MCF 10A (cell line): ENCODE results near the gene MRPL43. TPM values are rescaled to one million over a fixed set of nuclear protein-coding genes. Genes with fewer than 3 reads are reported as not detected.

Experiments used
- BruUV-seq: library from RNA; stranded (reverse); fragments of 400-500 nt; replicated peaks from 2 replicates; lab custom pipeline; 2021; lab: Mats Ljungman, UMichigan
- CTCF ChIA-PET: fragments of 300-600 bp; sonication (Branson Sonifier 250); formaldehyde crosslinking; extraction: SDS; loops from one replicate; lab custom pipeline; 2021; ENCODE audit warnings: antibody characterized with exemption, inconsistent platforms; lab: Yijun Ruan, JAX
- POLR2A ChIA-PET: fragments of 300-600, 350-650 bp; sonication (Branson Sonifier 250); formaldehyde crosslinking; extraction: SDS; loops from one replicate; lab custom pipeline; 2020; ENCODE audit warnings: antibody characterized with exemption, inconsistent platforms; lab: Yijun Ruan, JAX
- DNase-seq: peaks from one replicate; pipeline ENCODE4 v3.0.0-alpha.2; 2018; ENCODE audit not compliant: unreplicated experiment
- H3K27ac Mint-ChIP-seq: one replicate; pipeline ENCODE4 v1.8.0; 2022; ENCODE audit warnings: mild to moderate bottlenecking, low read depth, mixed read lengths; ENCODE audit not compliant: unreplicated experiment
- H3K27me3 Mint-ChIP-seq: one replicate; pipeline ENCODE4 v1.8.0; 2022; ENCODE audit warnings: mixed read lengths; ENCODE audit not compliant: insufficient read depth, unreplicated experiment
- H3K36me3 Mint-ChIP-seq: one replicate; pipeline ENCODE4 v1.8.0; 2022; ENCODE audit warnings: mild to moderate bottlenecking, moderate library complexity, mixed read lengths; ENCODE audit not compliant: insufficient read depth, unreplicated experiment
- H3K4me1 Mint-ChIP-seq: one replicate; pipeline ENCODE4 v1.8.0; 2022; ENCODE audit warnings: mixed read lengths; ENCODE audit not compliant: insufficient read depth, unreplicated experiment
- H3K4me3 Mint-ChIP-seq: one replicate; pipeline ENCODE4 v1.8.0; 2022; ENCODE audit warnings: mild to moderate bottlenecking, moderate library complexity, mixed read lengths; ENCODE audit not compliant: unreplicated experiment
- H3K9me3 Mint-ChIP-seq: one replicate; pipeline ENCODE4 v1.8.0; 2022; ENCODE audit warnings: mixed read lengths; ENCODE audit not compliant: unreplicated experiment
- intact Hi-C: fragments of 100-400 bp; cut with micrococcal nuclease; formaldehyde crosslinking; loops from 2 replicates; pipeline ENCODE4 v1.14.1; 2022
- total RNA-seq: library from RNA; stranded (reverse); gene quantifications from 2 replicates; pipeline ENCODE4 v1.2.3, GENCODE V29; 2022
- TF ChIP-seq, protein P1 (sequence below): fragments of 200-600 bp; IDR thresholded peaks from one replicate; pipeline ENCODE4 v1.8.0; 2022; ENCODE audit warnings: antibody characterized with exemption, mild to moderate bottlenecking; ENCODE audit not compliant: unreplicated experiment

Gene MRPL43
- total RNA-seq, 1 experiment from 2014 or later: 64.8 TPM

DNA sequence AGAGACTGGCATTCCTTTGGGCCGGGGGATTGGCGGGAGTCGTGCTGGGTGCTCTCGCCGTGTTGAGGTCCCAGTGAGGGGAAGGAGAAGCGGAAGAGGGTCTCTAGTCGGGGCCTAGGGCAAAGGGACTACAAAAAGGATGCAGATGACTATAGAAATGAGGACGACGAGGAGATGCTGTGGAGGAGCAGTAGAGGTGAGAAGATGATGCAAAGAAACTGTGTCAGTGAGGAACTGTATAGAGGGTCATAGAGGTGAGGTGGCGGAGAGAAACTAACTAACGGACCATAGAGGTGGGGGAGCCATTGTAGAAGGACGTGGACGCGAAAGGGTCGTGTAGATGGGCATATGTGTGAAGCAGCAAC lies 370 bp upstream of the MRPL43 start:
- CTCF ChIA-PET: interaction anchor here (0.6 to 3.8 kb wide), 5 partner anchors 10 to 651 kb away, joined by 3 to 32 read pairs (median 5); no protein-coding TSS in a partner anchor
- DNase-seq: no peak
- intact Hi-C loops: no loop called here
- Mint-ChIP-seq H3K4me1 (peaks cover 15% of the 10 kb centered on the region), H3K4me3 (peak overlapping the region; percentile 85), H3K9me3 (no peaks in the 10 kb centered on the region), H3K27ac (peak overlapping the region; percentile 80), H3K27me3 (no peaks in the 10 kb centered on the region), H3K36me3 (peaks cover 36% of the 10 kb centered on the region)
- BruUV-seq: TSS peak; percentile 61
- TF ChIP-seq, protein P1, sequence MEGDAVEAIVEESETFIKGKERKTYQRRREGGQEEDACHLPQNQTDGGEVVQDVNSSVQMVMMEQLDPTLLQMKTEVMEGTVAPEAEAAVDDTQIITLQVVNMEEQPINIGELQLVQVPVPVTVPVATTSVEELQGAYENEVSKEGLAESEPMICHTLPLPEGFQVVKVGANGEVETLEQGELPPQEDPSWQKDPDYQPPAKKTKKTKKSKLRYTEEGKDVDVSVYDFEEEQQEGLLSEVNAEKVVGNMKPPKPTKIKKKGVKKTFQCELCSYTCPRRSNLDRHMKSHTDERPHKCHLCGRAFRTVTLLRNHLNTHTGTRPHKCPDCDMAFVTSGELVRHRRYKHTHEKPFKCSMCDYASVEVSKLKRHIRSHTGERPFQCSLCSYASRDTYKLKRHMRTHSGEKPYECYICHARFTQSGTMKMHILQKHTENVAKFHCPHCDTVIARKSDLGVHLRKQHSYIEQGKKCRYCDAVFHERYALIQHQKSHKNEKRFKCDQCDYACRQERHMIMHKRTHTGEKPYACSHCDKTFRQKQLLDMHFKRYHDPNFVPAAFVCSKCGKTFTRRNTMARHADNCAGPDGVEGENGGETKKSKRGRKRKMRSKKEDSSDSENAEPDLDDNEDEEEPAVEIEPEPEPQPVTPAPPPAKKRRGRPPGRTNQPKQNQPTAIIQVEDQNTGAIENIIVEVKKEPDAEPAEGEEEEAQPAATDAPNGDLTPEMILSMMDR: no peak
- POLR2A ChIA-PET: interaction anchor here (0.7 to 5.0 kb wide), 11 partner anchors 10 to 76 kb away, joined by 3 to 54 read pairs (median 4); partner anchors contain the start of gene LZTS2

DNA sequence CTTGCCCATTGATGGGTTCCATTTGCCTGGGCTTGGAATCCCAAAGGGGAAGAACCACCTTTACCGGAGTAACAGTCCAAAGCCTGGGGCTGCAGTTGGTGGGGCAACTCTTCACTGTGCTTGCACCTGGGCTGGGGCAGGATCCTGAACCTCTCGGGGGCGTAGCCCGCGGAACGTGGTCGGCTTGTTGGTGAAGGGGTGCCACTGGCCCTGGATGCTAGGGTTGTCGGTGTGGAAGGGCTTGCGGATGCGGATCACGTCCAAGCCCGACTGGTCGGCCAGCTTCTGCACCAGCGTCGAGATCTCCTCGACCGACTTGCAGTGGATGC lies 710 bp downstream of the MRPL43 start:
- no peak overlapping the region for H3K27ac Mint-ChIP-seq
- peak overlapping the region; percentile 85 for H3K4me3 Mint-ChIP-seq
- H3K9me3 Mint-ChIP-seq: no peaks in the 10 kb centered on the region
- CTCF ChIA-PET: interaction anchor here (0.6 to 3.8 kb wide), 5 partner anchors 11 to 1017 kb away, joined by 3 to 32 read pairs (median 5); no protein-coding TSS in a partner anchor
- no peak for DNase-seq
- intact Hi-C loops: no loop called here
- POLR2A ChIA-PET: interaction anchor here (0.6 to 5.0 kb wide), 6 partner anchors 10 to 921 kb away, joined by 3 to 54 read pairs (median 5); partner anchors contain the start of gene LZTS2
- peaks cover 40% of the 10 kb centered on the region for H3K36me3 Mint-ChIP-seq
- H3K27me3 Mint-ChIP-seq: no peaks in the 10 kb centered on the region
- H3K4me1 Mint-ChIP-seq: peaks cover 15% of the 10 kb centered on the region
- TF ChIP-seq, protein P1: no peak
- no TSS peak for BruUV-seq

DNA sequence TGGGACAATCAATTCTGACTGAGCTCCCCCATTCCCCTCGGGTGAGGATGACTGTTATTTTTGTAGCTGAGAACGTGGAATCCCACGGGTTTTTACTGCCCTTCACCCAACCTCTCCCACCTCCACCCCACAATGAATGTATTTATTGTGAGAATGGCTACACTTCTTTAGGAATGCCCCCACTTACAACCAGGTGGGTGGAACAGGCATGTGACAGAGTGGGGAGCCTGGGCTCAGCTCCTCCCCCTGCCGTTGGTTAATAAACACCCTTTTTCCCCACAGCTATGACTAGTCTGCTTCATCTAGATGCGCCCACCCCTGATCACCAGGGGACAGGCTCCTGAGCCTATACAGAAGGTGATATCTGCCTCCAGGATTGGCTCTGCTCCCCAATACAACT lies 2.0 kb downstream of the MRPL43 start:
- intact Hi-C loops: no loop called here
- TF ChIP-seq, protein P1: no peak
- DNase-seq: no peak
- Mint-ChIP-seq H3K9me3 (no peaks in the 10 kb centered on the region), H3K27me3 (no peaks in the 10 kb centered on the region), H3K27ac (no peak overlapping the region), H3K4me1 (peaks cover 6% of the 10 kb centered on the region), H3K4me3 (peak overlapping the region; percentile 85), H3K36me3 (peaks cover 34% of the 10 kb centered on the region)
- no TSS peak for BruUV-seq
- CTCF ChIA-PET: interaction anchor here (0.5 to 1.9 kb wide), 5 partner anchors 13 to 562 kb away, joined by 3 to 7 read pairs (median 3); no protein-coding TSS in a partner anchor
- POLR2A ChIA-PET: no interaction called here

DNA sequence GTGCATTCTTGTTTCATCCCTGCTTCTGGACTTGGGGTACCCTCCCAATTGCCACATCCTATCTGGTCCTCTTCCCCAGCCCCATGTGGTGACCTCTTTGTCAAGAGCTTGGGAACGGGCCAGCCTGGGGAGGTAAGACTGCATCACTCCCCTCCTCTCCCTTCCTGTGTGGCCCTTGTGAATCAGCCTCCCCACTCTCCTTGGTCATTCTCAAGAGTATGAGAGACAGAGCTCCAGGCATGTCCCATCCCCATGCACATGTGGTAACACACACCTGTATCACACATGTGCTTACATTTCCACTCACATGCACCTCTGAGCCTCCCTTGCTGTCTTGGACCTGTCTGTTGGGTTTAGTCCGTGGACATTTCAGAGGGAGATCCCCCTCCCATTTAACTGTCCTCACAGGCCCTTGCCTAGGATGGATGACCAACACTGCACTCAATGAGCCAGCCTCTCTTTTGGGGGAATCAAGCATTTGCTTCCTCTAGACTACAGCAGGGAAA lies 2.6 kb downstream of the MRPL43 start:
- ChIA-PET CTCF (interaction anchor here (0.6 to 1.4 kb wide), 2 partner anchors 13 to 17 kb away, joined by 3 read pairs; no protein-coding TSS in a partner anchor), POLR2A (no interaction called here)
- H3K36me3 Mint-ChIP-seq: peaks cover 28% of the 10 kb centered on the region
- no peaks in the 10 kb centered on the region for H3K27me3 Mint-ChIP-seq
- H3K4me1 Mint-ChIP-seq: peaks cover 5% of the 10 kb centered on the region
- H3K9me3 Mint-ChIP-seq: no peaks in the 10 kb centered on the region
- intact Hi-C loops: no loop called here
- no peak overlapping the region for H3K4me3 Mint-ChIP-seq
- H3K27ac Mint-ChIP-seq: no peak overlapping the region
- BruUV-seq: no TSS peak
- TF ChIP-seq, protein P1: no peak
- DNase-seq: no peak
